HG03135 (cell line): ENCODE results near the gene HOXA2.

Experiments
- ATAC-seq: cut with Tn5 transposase; IDR thresholded peaks from one replicate; pipeline ENCODE4 v1.9.1; 2021; ENCODE audit warnings: mild to moderate bottlenecking, moderate library complexity; ENCODE audit not compliant: unreplicated experiment

Gene HOXA2

DNA sequence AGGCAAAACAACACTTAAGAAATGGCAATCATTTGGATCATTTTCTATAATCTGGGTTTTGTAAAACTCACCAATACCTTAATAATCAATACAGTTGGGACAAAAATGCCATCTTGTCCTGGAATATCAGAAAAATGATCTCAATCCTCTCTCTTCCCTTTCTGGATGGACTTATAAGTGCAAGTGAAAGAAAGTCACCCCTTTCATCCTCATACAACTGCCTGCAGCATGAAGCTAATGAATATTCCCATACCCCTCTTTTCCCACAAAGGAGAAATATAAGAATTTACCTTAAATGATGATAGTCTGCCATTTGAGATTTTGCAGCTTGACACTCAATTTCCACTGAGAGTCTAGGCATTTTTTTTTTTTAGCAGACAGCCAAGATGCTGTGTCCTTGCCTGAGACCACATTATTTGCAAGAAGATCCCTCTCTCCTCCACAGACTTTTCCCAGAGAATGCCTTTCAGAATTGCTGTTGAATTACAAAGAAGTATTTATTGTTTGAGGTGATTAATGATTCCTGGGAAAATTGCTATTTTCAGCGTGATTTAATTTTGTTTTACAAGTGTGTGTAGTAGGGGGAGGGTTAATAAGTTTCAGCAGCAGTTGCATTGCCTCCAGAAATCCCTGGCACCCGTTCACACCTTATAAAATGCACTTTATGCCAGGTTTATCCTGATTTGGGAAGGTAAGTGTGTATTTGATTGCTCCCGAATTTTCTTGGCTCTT is 24.3 kb upstream of the HOXA2 start:
- ATAC-seq: no peak

DNA sequence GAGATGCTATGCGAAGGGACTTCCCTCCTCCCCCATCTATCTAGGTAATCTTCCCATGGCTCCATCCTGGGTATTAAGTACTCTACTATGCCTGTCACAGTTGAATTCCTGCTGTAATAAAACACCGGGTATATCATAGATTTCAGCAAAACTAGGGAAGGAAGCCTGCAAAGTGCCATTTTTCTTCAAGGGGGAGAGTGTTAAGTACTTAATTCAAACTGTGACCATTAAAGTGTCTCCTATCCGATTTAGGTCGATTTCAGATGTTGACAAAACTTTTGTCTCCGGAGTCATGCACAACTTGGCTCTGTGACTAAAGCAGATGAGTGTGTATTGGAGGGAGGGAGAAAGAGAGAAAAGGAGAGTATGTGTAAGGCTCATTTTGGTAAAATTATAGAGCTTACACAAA is 23.5 kb upstream of the HOXA2 start:
- no peak for ATAC-seq

DNA sequence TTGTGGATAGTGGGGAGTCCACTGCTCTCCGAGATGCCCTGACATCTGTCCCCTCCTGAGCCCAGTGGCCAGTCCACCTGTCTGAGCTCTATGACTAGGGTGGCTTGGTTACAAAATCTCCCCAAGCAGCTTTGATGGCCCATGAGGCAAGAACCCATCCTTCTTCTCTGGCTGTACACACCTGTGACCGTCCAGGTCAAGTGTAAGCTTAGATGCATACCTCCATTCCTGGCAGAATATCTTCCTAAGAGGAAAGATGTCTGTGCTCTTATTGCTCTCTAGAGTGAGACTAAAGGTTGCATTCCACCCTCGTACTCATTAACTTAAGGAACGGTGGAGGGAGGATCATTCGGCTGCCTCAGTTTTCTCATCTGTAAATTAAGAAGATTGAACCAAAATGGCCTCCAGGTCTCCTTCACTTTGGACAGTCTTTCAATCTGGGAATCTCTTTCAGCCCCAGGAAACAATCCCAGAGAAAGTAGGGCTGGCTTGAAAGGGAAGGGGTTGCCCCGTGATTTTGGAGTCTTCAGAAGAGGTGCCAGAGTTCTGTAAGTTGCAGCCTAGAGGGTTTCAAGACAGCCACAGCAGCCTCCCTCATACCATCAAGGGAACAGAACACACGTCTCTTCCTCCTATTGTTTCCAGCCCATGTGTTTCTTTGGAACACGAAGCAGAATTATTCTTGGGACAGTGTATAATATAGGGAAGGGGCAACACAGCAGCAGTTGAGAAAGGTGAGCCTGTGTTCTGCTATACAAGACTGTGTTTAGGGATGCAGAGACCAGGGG is 22.6 kb upstream of the HOXA2 start:
- ATAC-seq: no peak

DNA sequence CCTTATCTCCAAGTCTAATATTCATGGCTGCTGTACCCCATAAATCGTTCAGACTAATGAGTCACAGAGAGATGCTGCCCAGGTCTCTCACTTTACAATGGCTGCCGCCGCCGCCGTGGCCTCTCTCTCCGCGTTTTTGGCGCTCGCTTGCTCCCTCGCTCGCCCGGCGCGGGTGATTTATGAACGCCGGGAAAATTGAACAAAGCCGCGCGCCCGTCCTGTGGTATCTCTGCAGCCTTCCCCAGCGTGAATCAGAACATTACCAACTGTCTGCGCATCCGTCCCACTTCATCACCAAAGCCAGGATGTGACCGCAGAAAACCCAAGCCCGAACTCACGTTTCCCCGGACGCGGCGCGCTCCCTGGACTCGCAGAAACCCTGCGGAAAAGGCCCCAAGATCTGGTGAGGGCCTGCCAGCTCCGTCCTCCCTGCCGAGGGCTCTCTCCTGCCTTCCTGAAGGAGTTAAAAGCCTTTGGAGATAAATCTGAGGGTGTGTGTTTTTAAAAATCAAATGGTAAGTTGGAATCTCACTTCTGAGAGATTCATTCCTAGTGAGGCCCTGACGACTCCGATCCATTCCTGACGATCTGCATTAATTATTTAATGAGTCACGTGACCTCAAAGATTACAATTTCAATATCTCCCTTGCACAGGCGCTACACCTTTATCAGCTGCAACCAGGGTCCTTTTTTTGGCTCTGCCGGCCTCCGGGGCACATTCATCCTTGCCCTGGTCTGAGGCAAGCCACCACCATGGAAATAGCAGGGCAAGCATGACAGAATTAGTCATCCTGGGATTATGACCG is 21.8 kb upstream of the HOXA2 start:
- no peak for ATAC-seq

DNA sequence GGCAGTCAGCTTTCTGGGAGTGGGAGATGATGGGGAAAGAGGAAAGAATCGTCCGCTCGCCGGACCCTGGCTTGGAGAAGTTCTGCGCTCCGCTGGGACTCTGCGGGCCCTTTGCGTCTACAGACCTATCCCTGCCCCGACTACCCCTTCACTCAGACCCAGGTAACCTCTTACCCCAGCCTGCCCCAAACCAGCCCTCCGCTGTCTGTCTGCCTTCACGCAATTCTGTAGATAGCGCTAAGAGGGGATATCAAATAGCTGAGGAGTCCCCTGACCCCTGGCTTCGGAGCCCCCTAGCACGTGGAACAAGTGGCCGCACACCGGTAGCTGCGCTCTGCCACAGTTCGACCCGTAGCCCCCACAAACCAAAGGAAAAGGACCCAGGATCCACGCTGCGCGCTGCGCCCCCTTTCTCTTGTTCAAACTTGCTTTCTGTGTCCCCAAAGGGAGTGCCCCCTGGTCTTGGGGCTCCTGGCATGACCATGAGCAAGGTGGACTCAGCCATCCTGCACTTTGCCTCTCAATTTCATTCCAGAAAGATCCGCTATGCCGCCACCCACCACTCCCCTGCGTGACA is 21.1 kb upstream of the HOXA2 start:
- no peak for ATAC-seq

DNA sequence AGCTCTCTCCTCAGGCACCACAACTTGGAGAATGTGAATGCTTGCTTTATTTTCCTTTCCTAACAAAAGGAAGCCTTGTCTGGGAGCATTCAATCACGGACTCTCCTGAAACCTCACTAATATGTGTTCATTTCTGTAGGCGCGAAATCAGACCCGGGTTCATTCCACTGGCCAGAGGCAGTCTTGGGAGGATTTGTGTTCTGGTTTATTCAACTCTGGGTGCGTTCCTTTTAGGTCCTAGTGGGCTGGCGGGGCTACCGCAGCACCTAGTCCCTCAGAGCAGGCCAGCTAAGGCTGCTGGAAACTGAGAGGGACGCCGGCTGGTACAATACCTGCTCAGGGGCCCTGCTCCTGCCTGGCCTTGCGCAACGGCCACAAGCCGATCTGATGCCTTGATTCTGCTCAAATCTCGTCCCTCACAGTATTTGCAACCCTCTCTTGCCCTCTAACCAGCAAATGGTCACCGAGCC is 20.6 kb upstream of the HOXA2 start:
- no peak for ATAC-seq

DNA sequence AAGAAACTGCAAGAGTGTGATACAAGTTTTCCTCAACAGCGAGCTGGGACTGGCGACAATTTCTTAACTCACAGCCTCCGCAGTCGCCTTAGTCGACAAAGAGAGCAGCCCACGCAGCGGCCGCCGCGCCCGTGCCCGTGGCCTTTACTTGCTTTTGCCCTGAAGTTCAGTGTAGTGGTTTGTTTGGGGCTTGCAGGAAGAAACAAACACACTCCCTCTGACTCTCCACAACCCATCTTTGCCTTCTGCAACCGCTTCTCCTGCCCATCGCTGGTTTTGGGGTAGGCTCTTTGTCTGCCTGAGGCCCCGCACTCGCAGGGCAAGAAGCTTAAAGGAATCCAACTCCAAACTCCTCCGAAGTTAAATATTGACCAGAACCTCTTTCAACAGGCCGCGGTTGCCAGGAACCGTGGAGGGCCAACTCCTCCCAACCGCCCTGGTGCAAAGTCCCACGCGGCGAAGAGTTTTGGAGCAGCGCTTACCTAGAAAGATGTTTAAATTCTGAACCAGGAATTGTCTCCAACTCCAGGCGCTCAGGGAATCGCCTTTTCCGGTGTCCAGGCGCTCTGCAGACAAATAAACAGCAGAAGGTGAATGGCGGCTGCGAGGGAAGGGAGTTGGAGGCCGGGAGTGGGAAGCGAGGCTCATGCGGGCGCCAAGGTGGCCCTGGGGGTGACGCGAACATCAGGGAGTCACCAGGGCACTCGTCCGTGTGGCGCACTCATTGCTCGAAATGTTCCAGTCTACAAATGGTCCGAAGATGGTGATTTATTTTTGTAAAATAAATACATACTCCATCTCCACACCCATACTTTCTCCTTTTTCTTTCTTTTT is 19.8 kb upstream of the HOXA2 start:
- ATAC-seq: no peak

DNA sequence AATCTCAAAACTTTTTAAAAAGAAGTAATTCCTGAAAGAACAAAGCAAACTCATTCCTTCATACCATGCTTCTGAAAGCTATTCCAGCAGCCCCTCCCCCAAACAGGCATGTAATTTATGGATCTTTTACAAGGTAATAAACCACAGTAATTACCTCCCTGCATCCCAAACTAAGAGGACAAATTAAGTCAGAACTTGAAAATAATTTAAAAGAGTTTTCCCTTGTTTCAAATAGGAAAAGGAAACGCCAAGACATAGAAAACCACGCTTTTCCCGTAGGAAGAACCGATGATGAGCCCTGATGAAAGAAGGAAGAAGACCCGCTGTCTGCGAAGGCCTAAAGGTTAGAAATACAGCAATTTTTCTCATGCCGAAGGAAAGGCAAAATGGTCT is 19.2 kb upstream of the HOXA2 start:
- no peak for ATAC-seq

DNA sequence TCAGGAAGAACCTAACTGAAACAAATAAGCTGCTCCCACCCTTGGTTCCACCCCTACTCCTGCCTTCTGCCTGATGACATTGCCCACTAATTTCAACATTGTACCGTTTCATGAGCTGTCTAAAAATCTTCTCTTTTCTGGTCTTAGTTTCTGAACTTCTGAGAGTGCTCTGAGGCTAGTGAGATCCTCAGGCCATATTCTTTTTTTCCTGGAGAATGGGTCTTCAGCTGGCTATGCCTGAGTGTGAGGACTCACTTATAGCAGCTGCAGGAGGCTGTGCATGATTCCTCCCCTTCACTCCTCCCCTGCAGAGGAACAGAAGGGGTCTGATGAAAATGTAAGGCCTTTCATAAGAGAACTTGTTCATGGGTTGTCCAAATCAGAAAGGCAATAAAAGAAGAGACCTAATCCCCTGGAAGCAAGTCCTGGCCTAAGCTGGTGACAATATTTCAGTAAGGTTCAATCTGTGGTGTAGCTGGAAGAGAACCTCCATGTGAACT is 17.0 kb upstream of the HOXA2 start:
- no peak for ATAC-seq

DNA sequence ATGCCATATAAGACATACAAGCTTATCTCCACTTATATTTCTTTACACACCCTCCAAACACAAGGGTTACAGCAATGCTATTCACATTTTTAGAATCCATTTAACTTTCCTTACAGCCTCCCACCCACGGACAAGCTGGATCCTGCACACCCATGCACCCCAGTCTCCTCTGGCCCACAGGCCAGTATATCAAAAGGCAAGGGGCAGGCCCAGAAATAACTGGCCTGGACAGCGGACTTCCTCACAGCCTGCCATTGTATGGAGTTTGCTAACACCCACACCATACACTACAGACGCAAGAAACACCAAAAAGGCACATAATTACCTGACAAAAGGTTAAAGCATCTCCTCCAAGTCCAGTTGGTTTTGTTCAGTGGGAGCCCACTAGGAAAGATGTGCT is 16.1 kb upstream of the HOXA2 start:
- ATAC-seq: no peak

DNA sequence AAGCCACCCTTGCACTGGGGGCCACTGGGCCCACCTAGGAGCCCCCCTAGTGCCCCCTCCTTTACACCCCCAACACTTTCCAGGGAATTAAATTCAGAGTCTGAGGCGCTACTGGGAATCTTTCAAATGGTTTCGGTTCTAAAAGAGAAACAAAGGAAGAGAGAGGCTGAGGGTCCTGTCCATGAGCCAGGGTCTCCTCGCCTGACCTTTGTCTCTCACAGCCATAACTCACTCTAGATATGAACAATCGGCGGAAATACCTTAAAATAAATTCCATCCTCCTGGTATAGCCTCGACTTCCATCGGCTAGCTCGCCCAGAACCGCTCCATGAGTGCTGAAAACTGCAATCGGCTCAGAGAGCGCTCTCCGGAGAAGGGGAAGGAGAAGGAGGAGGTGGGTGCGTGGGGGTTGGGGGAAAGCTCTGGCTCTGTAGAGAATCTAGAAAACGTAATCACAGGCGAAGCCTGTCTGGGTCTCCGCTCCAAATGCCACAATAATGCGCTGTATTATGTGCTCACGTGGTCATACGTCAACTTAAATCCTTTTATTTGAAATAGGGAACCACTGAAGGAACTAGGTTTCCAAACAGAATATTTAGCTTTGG is 15.5 kb upstream of the HOXA2 start:
- no peak for ATAC-seq

DNA sequence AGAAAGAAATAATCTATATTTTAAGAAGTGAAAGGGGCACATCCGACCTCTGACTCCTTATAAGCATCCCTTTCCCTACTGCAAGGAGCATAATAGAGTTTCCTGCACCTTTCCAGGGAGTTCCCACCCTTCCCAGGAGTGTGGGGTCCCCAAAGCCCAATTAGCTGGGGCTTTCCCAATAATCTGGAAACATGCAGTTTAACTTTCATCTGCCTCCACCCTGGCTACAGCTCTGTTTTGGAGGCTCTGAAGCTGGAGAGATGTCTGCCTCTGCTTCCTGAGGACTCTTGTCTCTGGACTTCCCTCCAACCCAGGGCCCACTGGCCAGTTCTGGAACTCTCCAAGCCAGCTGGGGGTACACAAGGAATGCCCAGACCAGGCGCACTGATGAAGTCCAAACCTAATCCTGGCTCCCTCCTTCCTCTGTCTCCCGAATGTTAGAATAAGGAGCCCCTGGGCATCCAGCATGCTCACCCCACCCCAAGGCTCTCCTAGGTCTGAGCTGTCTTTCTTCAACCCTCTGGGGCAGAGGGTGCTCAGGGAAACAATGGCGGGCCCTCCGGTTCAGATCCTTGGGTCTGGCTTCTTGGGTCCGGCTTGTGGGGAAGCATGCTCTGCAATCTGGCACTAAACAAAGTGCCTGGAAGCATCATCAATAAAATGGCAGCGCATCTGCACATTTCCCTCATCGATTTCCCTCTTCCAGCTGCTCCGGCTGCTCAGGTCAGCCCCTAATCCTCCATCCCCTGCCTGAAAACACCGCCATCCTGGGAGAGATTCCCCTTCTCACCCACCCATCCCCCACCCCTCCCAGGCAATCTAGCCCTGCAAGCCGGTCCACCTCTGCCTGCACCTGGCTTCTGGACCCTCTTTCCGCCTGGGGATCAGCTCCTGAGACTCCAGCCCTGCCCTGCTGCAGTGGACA is 14.7 kb upstream of the HOXA2 start:
- no peak for ATAC-seq

DNA sequence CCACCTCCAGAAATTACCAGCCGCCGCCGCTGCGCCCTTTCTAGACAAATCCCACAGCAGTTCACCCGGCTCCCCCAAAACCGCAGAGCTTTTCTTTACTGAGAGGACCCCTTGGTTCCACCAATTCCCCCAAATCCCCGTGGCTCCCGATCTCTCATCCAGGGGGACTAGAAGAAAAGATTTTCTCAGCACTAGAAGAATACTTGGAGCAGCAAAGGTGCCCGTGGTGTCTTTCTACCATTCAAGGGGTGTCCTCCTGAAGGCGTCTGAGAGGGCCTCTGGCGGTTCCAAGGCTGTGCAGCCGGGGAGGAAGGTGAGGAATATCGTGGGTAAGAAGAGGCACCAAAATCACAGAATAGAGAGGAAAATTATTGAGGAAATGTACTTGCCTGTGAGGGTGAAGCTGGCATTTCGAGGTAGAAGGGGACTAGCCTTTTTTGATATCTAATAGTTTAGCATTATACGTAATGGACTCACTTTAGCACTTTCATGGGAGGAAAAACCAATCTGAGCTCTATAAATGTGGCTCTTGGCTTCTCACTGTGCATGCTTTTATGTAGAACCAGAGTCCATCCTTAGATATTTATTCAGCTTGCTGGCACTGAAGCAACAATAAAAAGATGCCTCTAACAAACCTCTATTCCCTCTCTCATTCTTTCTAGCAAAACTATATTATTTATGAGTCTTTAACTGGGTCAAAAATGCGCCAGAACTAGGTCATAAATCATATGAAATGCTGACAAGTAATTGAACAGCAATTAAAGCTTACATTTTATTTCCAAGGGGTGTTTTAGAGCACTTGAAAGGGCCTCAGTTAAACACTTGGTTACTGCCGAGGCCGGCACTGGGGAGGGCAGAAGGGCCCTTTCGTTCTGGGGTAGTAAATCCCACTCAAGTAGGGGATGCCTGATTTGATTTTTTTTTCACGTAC is 13.8 kb upstream of the HOXA2 start:
- no peak for ATAC-seq

DNA sequence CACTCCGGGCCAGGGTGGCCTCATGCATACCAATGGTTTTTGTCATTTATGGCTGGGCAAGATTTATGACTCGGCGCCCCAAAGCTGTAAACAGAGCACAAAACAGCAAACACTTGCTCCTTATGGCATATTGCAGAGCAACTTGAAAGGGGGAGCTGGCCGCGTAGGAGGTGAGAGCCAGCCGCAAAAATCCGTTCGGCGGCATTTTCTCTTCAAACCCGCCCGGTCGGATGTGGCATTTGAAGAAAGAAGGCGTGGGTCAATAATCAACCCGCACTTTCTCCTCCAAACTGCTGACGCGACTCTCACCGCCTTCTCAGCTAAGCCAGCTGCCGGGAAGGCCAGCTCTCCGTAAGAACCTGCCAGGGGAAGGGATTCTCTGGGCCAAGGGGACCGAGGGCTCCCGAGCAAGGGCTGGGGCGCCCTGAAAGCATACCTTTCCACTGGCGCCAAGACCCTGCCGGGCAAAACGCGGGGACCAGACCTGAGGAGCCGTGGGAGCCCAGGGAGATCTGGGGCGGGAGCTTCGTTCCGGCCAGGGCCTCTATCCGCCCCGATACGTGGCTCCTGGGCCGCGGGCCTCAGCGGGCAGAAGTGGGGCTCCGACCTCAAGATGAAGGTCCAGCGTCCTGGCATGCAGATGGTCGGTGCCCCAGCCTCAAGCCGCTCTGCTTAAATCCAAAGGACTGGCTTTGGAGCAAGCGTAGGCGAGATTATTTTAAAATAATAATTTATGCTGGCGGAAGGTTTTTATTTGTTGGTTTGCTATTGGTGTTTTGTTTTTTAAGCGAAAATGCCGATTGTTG is 12.9 kb upstream of the HOXA2 start:
- ATAC-seq: no peak

DNA sequence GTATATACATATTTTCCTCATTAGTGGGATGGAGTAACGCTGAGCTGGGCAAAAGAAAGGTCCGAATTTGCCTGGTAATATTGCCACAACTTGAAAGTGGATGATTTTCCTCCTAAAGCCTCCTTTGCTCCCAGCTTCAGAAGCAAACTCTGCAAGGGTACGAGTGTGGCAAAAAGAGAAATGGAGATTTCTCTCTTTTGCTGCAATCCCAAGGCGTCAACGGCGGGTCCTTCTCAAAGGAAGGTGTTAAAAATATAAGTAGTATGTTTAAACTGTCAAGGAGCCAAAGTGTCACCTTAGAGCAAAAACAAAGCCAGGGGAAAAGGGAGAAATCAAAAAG is 12.4 kb upstream of the HOXA2 start:
- no peak for ATAC-seq

DNA sequence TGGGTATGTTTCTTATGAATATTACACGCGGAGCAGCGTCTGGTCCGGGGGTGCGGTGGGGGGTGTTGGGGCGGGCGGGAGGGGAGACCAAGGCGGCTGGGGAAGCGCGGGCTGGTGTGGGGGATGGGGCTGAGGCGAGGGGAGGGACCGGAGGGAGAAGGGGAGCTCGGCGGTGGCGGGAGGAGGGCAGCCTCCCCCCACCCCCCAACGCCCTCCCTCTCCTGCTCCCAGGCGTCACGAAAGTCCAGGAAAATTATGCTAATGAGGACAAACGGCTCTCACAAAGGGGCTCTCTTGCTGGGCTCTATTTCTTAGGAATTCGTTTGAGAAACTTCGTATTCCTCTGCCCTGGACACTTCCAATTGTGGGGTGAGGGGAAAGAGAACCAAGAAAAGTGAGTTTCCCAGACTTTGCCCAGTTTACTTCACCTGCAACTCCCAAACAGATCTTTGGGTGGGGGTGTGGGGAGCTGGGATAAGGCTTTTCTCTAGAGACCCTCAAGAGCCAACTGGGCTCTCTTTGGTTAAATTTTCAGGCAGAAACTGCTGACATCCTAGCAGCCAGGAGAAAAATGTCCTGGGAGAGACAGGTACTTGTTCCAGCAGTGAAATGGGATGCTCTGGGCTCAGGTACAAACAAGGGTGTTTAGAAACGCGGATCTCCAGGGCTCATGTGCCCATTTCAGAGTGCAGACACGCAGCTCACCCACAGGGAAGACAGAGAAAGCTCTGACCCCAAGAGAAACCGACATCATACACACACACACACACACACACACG is 11.7 kb upstream of the HOXA2 start:
- no peak for ATAC-seq
